Left hindlimb (tissue), 1 donor: Measurements from ENCODE around the gene CDC25C.
"Not testable (repeated sequence)": the region's sequence is repeated elsewhere in the genome, so short reads cannot be mapped to it uniquely, and the experiment has no call there.

ENCODE experiments used
- DNase-seq: peaks from one replicate; pipeline ENCODE4 v3.0.0-alpha.2; 2018

CDC25C gene

GRCh38 chr5:138274189-138274853 lies 57.3 kb downstream of the CDC25C start, which contains the start of gene GFRA3:
Gene GFRA3, minus strand, starts transcription at chr5:138274621. Its CDS starts 197 bp downstream, at chr5:138274424.
- peak; percentile 34 for DNase-seq

DNA sequence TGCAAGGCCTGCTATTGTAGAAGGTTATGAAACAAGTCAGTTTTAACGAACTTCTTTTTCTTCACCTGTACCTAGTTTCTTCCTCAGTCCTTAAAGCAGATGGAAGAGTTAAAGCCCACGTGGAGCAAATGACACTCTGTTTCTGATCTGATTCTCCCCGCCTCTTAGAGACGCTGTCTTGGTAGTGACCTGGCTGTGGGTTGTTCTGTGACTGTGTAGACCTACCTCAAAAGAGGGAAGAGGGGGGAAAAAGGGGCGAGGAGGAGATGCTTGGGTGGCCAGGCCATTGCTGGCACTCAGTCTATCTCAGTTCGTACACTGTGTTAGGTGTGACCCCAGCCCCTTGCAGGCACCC lies 57.8 kb downstream of the CDC25C start:
- DNase-seq = no peak

GRCh38 chr5:138272681-138273080 lies 58.9 kb downstream of the CDC25C start:
- DNase-seq = no peak

DNA sequence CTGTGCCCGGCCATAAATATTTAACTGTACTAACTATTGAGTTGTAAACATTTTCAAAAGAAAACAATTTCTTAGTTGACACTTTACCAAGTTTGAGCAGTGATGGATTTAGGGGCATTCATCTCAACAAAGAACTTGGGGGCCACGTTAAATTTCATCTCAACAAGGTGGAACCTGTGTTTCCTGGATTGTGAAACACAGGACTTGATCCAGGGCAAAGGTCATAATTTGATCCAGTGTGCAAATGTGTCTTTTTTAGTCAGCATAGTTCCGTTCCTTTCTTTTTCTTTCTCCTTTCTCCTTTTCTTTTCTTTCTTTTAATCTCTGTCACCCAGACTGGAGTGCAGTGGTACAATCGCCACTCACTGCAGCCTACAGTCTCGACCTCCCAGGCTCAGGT lies 60.3 kb downstream of the CDC25C start:
- no peak for DNase-seq

GRCh38 chr5:138264183-138264582 lies 67.4 kb downstream of the CDC25C start:
- no peak for DNase-seq

GRCh38 chr5:138263581-138263980 lies 68.0 kb downstream of the CDC25C start:
- DNase-seq = no peak

DNA sequence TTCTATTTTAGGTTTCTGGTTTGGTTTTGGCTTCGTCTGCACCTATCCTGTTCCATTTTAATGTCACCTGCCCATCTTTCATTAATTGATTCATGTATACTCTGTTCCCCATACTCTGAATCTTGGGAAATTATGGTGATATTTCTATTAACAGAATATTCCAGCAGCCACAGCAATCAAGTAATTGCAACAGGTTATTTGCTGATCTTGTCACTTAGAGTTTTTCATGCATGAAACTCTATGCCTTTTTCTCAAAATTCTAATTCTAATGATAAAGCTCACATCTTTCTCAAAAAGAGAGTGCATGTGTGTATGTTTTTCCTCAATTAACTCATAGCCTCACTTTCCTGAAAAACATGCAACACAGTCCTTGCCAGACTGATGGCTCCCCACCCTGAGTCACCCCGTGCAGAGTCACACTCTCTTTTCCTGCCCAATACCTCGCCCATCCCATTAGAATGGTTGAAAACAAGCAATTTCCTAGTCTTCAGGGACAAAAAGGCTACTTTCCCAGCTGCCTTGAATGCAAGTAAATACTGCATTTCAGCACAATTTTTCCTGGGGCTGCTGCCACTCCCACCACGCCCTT lies 72.8 kb downstream of the CDC25C start:
- no peak for DNase-seq

DNA sequence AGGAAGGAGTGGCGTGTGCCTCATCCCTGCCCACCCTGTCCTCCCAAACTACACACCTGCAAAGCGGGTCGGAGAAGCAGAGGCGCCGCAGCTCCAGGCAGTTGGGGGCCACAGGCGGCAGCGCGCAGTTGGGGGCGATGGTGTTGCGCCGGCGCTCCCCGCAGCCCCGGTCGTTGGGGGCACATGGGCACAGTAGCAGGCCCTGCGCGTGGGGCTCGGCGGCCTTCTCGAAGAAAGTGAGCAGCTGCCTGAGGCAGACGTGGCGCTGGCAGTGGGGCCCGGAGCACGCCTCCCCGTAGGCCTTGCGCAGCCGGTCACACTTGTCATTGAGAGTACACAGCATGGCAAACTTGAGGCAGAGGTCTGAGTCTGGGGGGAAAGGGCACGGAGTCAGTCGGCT lies 74.0 kb downstream of the CDC25C start:
- no peak for DNase-seq

GRCh38 chr5:138252944-138253343 lies 78.7 kb downstream of the CDC25C start:
- no peak for DNase-seq

DNA sequence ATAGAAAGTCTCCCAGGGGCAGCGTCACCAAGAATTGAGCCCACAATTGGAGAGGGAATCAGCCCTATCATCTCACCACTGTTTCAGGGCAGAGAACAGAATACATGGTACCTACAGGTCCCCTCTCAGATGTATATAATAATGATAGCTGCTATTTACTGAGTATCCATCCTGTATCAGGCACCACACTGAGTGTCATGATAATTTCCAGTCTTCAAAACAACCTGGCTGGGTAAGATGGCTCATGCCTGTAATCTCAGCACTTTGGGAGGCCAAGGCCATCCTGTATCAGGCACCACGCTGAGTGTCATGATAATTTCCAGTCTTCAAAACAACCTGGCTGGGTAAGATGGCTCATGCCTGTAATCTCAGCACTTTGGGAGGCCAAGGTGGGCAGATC lies 83.8 kb downstream of the CDC25C start:
- DNase-seq = not testable (repeated sequence)

DNA sequence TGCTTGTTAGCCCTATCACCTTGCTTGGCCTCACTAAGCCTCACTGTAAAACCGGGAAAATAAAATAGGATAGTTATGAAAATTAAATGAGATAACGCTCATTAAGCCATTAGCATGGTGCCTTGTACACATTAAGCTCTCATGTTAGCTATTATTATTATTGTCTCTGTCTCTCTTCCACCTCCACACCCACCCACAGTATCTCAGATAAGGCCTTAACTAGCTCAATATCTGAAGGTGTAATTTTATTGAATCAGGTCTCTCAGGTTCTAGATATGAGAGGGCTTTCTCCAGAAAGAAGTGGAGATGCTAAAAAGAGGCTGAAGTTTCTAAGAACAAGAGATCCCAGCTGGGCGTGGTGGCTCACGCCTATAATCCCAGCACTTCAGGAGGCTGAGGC lies 84.8 kb downstream of the CDC25C start:
- DNase-seq = no peak

GRCh38 chr5:138246334-138246733 lies 85.3 kb downstream of the CDC25C start:
- no peak for DNase-seq

DNA sequence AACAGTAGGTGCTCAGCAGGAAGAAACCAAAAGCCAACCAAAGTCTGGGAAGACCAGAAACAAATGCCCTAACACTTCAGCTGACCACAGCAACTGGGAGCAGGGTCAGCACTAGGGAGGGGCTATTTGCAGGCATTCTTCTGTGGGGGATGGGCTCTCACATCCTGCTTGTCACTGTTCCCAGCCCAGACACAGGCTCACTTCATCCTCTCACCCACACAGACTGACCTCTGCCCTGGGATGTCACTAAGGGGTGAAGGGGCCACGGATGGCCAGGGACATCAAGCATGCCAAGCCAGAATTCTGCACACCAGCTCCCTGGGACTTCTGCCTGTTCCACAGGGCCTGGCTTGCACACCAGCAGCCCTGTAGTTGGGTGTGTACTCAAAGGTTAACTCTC lies 85.9 kb downstream of the CDC25C start:
- DNase-seq = no peak

DNA sequence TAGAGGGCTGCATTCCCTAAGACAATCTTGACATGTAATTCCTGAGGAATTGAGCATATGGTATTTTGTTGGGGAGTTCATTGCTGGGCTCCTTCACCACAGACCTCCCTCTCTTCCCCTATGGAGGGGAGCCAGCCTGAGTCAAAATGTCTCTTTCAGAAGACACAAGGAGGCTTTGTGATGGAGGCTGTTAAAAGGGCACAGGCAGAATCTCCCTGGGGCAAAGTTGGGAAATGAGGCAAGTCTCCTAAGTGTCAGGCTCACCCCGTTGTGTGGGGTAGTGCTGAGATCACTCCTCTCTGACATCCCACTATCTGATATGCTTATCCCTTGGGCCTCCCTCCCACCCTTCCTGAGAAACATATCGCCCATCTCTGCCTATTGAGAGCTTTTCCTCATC lies 87.8 kb downstream of the CDC25C start:
- DNase-seq = no peak

- peak; percentile 50 for DNase-seq
These were observed 89.7 kb downstream of the CDC25C start for GRCh38 chr5:138241688-138242571.

- DNase-seq = no peak
These were observed 90.8 kb downstream of the CDC25C start for GRCh38 chr5:138240650-138241385.

- no peak for DNase-seq
These were observed 93.6 kb downstream of the CDC25C start for GRCh38 chr5:138238034-138238433.
